CD4-positive, CD25-positive, alpha-beta regulatory T cell (primary cell): ENCODE data around the gene ZBTB7B. TPM values are rescaled to one million over a fixed set of nuclear protein-coding genes. Genes with fewer than 3 reads are reported as not detected.

Source experiments
- ATAC-seq, 2 donors: fragments of 150-1000 bp; cut with Tn5 transposase; one replicate each; pipeline ENCODE4 v1.10.0; 2021; ENCODE audit warnings: low read depth in 2 of 2, moderate number of reproducible peaks in 2 of 2, moderate library complexity in 1 of 2
- DNase-seq, 3 donors: peaks; one replicate each; pipeline versions ENCODE4 v3.0.0 to v3.0.0-alpha.2; 2012 to 2022; ENCODE audit warnings: mixed read lengths in 1 of 3
- H3K27ac ChIP-seq: one replicate; pipeline ENCODE4 v1.7.0; 2013; ENCODE audit warnings: mild to moderate bottlenecking, low read length; ENCODE audit not compliant: insufficient read depth, poor library complexity, severe bottlenecking
- H3K27me3 ChIP-seq: one replicate; pipeline ENCODE4 v1.7.0; 2013; ENCODE audit warnings: low read length; ENCODE audit not compliant: control insufficient read depth, insufficient read depth
- H3K36me3 ChIP-seq: one replicate; pipeline ENCODE4 v1.7.0; 2013; ENCODE audit warnings: mild to moderate bottlenecking, low read length, moderate library complexity; ENCODE audit not compliant: control insufficient read depth, insufficient read depth
- H3K4me1 ChIP-seq: 2 replicates; pipeline ENCODE4 v1.7.0; 2013; ENCODE audit warnings: mild to moderate bottlenecking, low read length; ENCODE audit not compliant: insufficient read depth, control insufficient read depth, poor library complexity, severe bottlenecking
- H3K4me3 ChIP-seq: one replicate; pipeline ENCODE4 v1.7.0; 2013; ENCODE audit warnings: low read depth, mild to moderate bottlenecking, low read length, moderate library complexity
- H3K9me3 ChIP-seq, 2 experiments: 1 replicate in 1 of 2; 2 replicates in 1 of 2; pipeline ENCODE4 v1.7.0; 2013; ENCODE audit warnings: low read length in 2 of 2, mild to moderate bottlenecking in 1 of 2, moderate library complexity in 1 of 2; ENCODE audit not compliant: control insufficient read depth in 2 of 2
- H3K27ac Mint-ChIP-seq, 3 donors: one replicate each; pipeline ENCODE4 v1.8.0; 2020 to 2022; ENCODE audit warnings: mild to moderate bottlenecking in 3 of 3, mixed read lengths in 3 of 3, moderate library complexity in 2 of 3
- H3K27me3 Mint-ChIP-seq: one replicate; pipeline ENCODE4 v1.8.0; 2022; ENCODE audit warnings: mild to moderate bottlenecking, mixed read lengths
- H3K36me3 Mint-ChIP-seq: one replicate; pipeline ENCODE4 v1.8.0; 2020; ENCODE audit warnings: mixed read lengths
- H3K4me1 Mint-ChIP-seq, 4 donors: one replicate each; pipeline ENCODE4 v1.8.0; 2020 to 2022; ENCODE audit warnings: mixed read lengths in 4 of 4, mild to moderate bottlenecking in 1 of 4
- H3K4me3 Mint-ChIP-seq, 4 donors: one replicate each; pipeline ENCODE4 v1.8.0; 2020 to 2022; ENCODE audit warnings: mild to moderate bottlenecking in 4 of 4, mixed read lengths in 4 of 4, moderate library complexity in 3 of 4
- H3K9me3 Mint-ChIP-seq, 7 donors: one replicate each; pipeline ENCODE4 v1.8.0; 2020 to 2022; ENCODE audit warnings: mixed read lengths in 7 of 7, mild to moderate bottlenecking in 3 of 7, moderate library complexity in 2 of 7
- polyA plus RNA-seq, 4 donors: library from polyadenylated mRNA; unstranded; fragments of 300-500 nt; fragmentation: Illumina TruSeq; gene quantifications; one replicate each; pipeline ENCODE4 v1.2.3, GENCODE V29; 2021
- total RNA-seq: library from RNA; stranded (reverse); gene quantifications from one replicate; pipeline ENCODE4 v1.2.3, GENCODE V29; 2022

The ZBTB7B gene
- total and polyA plus RNA-seq, 5 donors from 2014 or later = 3.7 to 68.0 (median 6.2) TPM

DNA sequence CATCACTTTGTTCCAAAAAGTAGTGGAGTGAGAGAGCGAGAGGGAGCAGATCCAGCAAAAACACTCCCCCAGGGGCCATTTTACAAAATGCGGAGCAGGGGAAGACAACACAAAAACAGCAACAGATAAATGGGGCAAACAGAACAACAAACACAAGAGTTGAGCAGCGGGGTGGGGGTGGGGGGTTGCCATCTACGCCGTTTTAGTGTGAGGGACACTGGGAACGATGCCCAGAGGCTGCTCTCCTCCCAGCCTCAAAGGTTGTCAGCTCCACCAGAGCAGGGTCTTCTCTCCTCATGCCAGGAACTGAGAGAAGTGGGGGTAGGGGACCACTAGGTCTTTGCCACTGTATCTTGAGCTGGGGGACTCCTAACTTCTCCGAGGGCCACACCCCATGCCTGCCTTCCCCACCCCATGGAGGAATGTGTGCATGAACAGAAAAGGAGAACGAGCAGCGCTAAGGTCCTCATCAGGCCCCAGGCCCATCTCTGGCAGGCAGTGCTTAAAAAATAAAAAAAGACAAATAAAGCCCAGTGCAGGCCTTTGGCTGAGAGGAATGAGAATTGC, 45.4 kb upstream of the ZBTB7B start:
- peaks cover 76% of the 10 kb centered on the region for H3K4me1 ChIP-seq
- no peaks in the 10 kb centered on the region for H3K9me3 ChIP-seq
- DNase-seq = no peak
- ATAC-seq = no peak
- H3K9me3 Mint-ChIP-seq = peaks cover 0 to 4% (median 0%) of the 10 kb centered on the region in 7 donors
- peaks cover 23% of the 10 kb centered on the region for H3K36me3 ChIP-seq
- no peak overlapping the region for H3K4me3 ChIP-seq
- H3K27me3 Mint-ChIP-seq = peaks cover 6% of the 10 kb centered on the region
- peak overlapping the region; percentile 100 for H3K27ac ChIP-seq
- no peaks in the 10 kb centered on the region for H3K27me3 ChIP-seq
- H3K36me3 Mint-ChIP-seq = peaks cover 18% of the 10 kb centered on the region
- H3K4me1 Mint-ChIP-seq = peaks cover 6 to 76% (median 43%) of the 10 kb centered on the region in 4 donors
- peak overlapping the region; percentile 18 to 97 (median 55) for H3K4me3 Mint-ChIP-seq
- H3K27ac Mint-ChIP-seq = peak overlapping the region; percentile 71 to 100 (median 99)

DNA sequence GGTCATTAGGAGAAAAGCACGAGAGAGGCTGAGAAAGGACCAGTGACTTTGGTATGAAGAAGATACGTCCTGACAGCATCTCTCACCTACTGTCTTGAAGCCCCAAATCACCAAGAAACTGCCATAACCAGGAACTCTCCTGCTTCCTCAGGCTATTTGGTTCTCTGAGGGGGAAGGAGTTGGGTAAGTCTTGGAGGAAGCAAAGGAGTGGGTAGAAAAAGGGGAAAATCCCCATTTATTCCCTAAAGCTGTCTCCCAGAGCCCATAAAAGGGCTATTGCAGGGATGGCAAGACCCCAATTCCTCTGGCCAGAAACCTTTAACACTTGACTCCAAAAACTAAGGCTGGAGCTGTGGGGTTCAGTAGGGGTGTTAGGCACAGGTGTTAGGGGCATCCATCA, 44.6 kb upstream of the ZBTB7B start:
- no peak overlapping the region for H3K4me3 ChIP-seq
- H3K36me3 ChIP-seq = peaks cover 25% of the 10 kb centered on the region
- H3K27ac ChIP-seq = peak overlapping the region; percentile 5
- peaks cover 0 to 4% (median 0%) of the 10 kb centered on the region in 7 donors for H3K9me3 Mint-ChIP-seq
- no peaks in the 10 kb centered on the region for H3K27me3 ChIP-seq
- peak overlapping the region in 2 of 3 donors; percentile 46 to 99 for H3K27ac Mint-ChIP-seq
- ATAC-seq (no peak), DNase-seq (no peak)
- H3K9me3 ChIP-seq = no peaks in the 10 kb centered on the region
- peaks cover 76% of the 10 kb centered on the region for H3K4me1 ChIP-seq
- peaks cover 11% of the 10 kb centered on the region for H3K36me3 Mint-ChIP-seq
- peaks cover 6% of the 10 kb centered on the region for H3K27me3 Mint-ChIP-seq
- H3K4me1 Mint-ChIP-seq = peaks cover 6 to 76% (median 43%) of the 10 kb centered on the region in 4 donors
- peak overlapping the region in 3 of 4 donors; percentile 33 to 79 (median 74) for H3K4me3 Mint-ChIP-seq

DNA sequence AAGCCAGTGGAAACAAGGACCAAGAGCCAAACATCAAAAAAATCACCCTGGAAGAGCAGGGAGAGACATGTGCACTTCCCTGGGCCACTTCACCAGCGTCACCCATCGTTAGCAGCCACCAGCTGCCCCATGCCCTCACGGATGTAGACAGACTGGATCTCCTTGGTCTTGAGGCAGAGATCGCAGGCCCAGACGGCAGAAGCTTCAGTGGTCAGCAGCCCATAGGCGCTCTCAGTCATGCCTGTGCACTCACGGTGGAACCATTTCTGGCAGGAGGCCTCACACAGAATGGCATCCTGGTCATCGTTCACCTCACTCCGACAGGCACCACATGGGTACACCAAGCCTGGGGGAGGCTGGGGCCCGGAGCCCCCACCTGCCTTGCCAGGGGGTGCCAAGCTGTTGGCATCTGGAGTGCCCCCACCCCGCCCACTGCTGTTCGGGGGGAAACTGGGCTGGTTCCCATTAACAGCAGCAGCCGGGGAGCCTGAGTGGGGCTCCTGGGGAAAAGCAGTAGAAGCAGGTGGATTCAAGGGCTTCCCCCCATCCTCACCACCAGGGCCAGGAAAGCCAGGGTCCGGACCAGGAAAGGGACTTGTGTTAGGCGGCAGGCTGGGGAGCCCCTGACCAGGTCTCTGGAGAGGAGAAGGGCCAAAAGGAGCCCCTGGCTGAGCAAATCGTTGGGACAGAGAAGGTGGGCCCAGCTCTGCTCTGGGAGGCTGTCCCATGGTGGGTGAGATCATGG, 43.7 kb upstream of the ZBTB7B start:
- no peak overlapping the region for H3K27ac ChIP-seq
- H3K4me1 Mint-ChIP-seq = peaks cover 6 to 76% (median 40%) of the 10 kb centered on the region in 4 donors
- no peak for DNase-seq
- H3K4me1 ChIP-seq = peaks cover 69% of the 10 kb centered on the region
- H3K27me3 ChIP-seq = no peaks in the 10 kb centered on the region
- no peaks in the 10 kb centered on the region for H3K9me3 ChIP-seq
- peaks cover 28% of the 10 kb centered on the region for H3K36me3 ChIP-seq
- no peak overlapping the region for H3K4me3 ChIP-seq
- peaks cover 0 to 4% (median 0%) of the 10 kb centered on the region in 7 donors for H3K9me3 Mint-ChIP-seq
- H3K4me3 Mint-ChIP-seq = peak overlapping the region; percentile 33 to 79 (median 56)
- peaks cover 10% of the 10 kb centered on the region for H3K36me3 Mint-ChIP-seq
- H3K27ac Mint-ChIP-seq = peak overlapping the region; percentile 15 to 56 (median 46)
- peaks cover 6% of the 10 kb centered on the region for H3K27me3 Mint-ChIP-seq
- no peak for ATAC-seq

DNA sequence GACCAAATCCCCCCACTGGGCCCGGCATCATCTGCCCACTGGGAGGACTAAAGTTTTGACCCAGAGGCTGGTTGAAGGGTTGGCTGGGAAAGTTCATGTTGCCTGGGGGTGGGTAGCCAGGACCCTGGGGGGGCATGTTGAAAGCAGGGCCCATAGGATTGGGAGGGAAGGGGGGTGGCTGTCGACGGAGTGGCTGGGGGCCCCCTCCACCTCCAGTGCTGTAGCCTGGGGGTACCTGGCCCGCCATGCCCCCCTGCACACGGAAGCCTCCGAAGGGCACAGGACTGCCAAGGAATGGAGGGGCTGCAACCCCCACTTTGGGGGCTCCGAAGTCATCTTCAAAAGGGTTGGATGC, 43.2 kb upstream of the ZBTB7B start:
- Histone ChIP-seq H3K4me1 (peaks cover 63% of the 10 kb centered on the region), H3K36me3 (peaks cover 30% of the 10 kb centered on the region), H3K27ac (peak overlapping the region; percentile 23), H3K4me3 (no peak overlapping the region), H3K9me3 (no peaks in the 10 kb centered on the region), H3K27me3 (no peaks in the 10 kb centered on the region)
- Mint-ChIP-seq H3K27me3 (peaks cover 6% of the 10 kb centered on the region), H3K27ac (peak overlapping the region in 2 of 3 donors; percentile 71 to 96), H3K36me3 (peaks cover 13% of the 10 kb centered on the region), H3K4me3 (peak overlapping the region in 1 of 4 donors; percentile 98), H3K9me3 (peaks cover 0 to 4% (median 0%) of the 10 kb centered on the region in 7 donors), H3K4me1 (peaks cover 6 to 72% (median 36%) of the 10 kb centered on the region in 4 donors)
- DNase-seq (no peak), ATAC-seq (no peak)

DNA sequence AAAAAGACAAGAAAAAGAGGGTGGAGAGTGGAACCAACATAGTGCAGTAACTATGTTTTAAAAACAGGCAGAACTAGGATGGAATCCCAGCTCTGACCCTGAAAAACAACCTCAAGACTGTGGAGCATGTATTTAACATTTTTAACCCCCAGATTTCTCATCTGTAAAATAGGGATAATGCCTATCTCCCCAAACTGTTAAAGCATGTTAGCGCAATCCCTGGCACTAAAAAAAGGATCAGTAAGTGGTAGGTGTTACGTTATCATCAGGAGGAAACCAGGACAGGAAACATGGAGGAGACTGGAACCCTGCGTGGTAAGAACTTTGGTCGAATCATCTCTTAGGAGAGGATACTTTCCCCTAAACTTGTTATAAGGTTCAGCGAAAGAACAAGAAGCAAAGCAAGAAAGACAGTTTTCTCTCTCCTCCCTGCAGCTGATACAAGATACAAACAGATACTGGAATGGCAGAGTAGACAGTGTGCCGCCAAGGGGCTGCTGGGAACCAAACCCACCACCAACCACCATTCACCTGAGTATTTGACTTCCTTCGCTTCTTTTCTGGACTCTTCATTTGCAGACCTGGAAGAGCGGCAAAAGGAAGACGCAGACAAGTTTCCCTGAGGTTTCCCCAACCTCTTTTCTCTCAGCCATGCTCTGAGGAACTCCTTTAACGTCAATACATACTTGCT, 42.0 kb upstream of the ZBTB7B start:
- peak overlapping the region; percentile 92 for H3K27ac ChIP-seq
- ATAC-seq (no peak), DNase-seq (no peak)
- Mint-ChIP-seq H3K4me3 (peak overlapping the region; percentile 96 to 98 (median 97)), H3K27ac (peak overlapping the region; percentile 91 to 97 (median 96)), H3K36me3 (peaks cover 11% of the 10 kb centered on the region), H3K27me3 (peaks cover 6% of the 10 kb centered on the region), H3K4me1 (peaks cover 6 to 62% (median 32%) of the 10 kb centered on the region in 4 donors), H3K9me3 (peaks cover 0 to 2% (median 0%) of the 10 kb centered on the region in 7 donors)
- H3K36me3 ChIP-seq = peaks cover 39% of the 10 kb centered on the region
- no peaks in the 10 kb centered on the region for H3K9me3 ChIP-seq
- H3K27me3 ChIP-seq = no peaks in the 10 kb centered on the region
- H3K4me3 ChIP-seq = peak overlapping the region; percentile 85
- H3K4me1 ChIP-seq = peaks cover 53% of the 10 kb centered on the region

DNA sequence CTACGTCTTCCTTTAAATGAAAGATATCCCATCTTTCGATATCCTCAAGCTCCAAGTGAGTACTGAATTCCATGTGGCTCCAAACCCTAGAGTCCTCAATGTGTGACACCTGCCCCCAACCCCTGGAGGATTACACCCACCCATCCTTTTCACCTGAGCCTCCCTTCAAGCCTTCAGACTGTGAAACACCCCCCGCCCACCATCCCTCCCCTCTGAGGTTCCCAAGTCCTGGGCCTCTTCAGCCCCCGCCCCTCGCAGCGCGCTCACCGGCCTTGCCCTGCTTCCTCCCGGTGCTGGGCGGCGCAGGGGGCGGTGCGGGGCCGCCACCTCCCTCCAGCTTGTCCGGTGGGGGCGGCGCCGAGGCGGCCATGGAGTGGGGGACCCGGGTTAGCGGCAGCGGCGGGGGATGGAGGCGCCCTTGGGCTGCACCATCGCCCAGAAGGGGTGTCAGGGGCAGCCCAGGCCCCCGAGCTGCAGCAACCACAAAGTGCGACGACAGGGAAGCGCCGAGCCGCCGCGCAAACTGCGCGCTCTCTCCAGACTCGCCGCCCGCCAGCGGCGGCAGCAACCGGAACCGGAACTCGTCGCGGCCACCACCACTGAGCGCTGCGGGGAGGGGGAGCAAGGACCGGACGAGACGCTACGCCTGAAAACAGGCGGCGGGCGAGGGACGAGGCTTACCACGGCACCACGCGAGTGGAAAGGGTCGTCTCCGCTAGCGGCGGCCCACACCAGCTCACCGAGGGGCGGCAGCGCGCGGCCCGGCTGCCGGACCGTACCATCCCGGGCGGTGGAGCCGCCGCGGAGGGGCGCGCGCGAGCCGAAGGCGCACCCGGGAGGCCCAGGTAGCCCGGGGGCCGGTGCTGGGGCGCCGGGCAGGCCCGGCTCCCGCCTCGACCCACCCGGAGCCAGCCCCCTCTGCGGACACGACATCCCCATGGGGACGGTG, 41.1 kb upstream of the ZBTB7B start, which contains the start of gene PYGO2:
Gene PYGO2, minus strand, starts transcription at position 576 of the 949 bp plus-strand sequence. Its CDS starts 206 bp downstream, at position 370.
- Mint-ChIP-seq H3K27me3 (no peaks in the 10 kb centered on the region), H3K36me3 (peaks cover 13% of the 10 kb centered on the region), H3K9me3 (no peaks in the 10 kb centered on the region), H3K4me3 (peak within 1 kb of the TSS; percentile 96 to 98 (median 97)), H3K27ac (peak within 1 kb of the TSS; percentile 95 to 97 (median 96)), H3K4me1 (peaks cover 6 to 57% (median 26%) of the 10 kb centered on the region in 4 donors)
- H3K36me3 ChIP-seq = peaks cover 48% of the 10 kb centered on the region
- DNase-seq (peak; percentile 81 to 87 (median 84)), ATAC-seq (peak; percentile 79 to 82)
- peak within 1 kb of the TSS; percentile 85 for H3K4me3 ChIP-seq
- H3K9me3 ChIP-seq = no peaks in the 10 kb centered on the region
- H3K4me1 ChIP-seq = peaks cover 45% of the 10 kb centered on the region
- H3K27me3 ChIP-seq = no peaks in the 10 kb centered on the region
- peak within 1 kb of the TSS; percentile 92 for H3K27ac ChIP-seq
